ENCODE data around the gene NPLOC4.

DNA sequence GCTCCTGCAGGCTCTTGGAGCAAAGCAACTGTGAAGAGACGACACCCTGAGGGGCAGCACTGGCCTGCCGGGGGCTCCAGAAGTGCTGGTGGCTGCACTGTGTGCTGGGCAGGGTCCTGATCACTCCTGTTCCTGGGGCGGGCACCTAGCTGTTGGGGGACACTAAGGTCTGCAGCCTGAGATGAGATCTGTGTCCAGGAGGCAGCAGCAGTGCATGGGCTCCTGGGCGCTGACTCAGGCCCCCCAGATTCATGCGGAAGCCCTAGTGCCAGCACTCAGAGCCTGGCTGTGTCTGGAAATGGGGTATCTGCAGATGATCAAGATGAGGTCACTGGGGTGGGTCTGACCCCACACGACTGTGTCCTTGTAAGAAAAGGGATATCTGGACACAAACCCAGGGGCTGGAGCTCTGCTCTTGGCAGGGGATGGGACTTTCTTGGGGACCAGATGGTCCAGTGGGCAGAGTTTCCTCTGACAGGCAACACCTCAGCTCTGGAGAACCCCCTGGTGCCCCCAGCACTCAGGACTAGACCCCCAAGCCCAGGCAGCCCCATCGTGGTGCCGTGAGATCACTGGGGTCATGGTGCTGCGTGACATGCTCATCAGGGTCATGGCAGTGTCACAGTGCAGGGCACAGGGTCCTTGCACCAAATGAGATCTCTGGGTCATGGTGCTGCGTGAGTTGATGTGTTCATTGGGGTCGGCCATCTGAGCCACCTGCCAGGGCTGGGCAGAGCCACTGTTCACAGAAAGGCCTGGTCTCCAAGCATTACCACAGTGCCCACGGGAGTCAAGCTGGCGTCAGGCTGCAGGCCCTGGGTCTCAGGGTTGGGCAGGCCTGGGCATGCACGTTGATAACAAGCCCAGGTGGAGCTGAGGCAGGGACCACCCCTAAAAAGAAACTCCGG is 94.2 kb downstream of the NPLOC4 start:
- TF ChIP-seq, protein P1, sequence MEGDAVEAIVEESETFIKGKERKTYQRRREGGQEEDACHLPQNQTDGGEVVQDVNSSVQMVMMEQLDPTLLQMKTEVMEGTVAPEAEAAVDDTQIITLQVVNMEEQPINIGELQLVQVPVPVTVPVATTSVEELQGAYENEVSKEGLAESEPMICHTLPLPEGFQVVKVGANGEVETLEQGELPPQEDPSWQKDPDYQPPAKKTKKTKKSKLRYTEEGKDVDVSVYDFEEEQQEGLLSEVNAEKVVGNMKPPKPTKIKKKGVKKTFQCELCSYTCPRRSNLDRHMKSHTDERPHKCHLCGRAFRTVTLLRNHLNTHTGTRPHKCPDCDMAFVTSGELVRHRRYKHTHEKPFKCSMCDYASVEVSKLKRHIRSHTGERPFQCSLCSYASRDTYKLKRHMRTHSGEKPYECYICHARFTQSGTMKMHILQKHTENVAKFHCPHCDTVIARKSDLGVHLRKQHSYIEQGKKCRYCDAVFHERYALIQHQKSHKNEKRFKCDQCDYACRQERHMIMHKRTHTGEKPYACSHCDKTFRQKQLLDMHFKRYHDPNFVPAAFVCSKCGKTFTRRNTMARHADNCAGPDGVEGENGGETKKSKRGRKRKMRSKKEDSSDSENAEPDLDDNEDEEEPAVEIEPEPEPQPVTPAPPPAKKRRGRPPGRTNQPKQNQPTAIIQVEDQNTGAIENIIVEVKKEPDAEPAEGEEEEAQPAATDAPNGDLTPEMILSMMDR (IDR thresholded peaks at IDR 0.05), result no peak
- TF ChIP-seq EZH2phosphoT487 (IDR thresholded peaks at IDR 0.05), result no peak

All from neural progenitor cell (in vitro differentiated cells).